K562 treated with DMSO at 1 percent for 48 hours (cell line): Measurements from ENCODE around the gene SCIN. TPM values are rescaled to one million over a fixed set of nuclear protein-coding genes. Genes with fewer than 3 reads are reported as not detected.

Experiments
- total RNA-seq: library from RNA; unstranded; fragments of 300-600 nt; gene quantifications from 2 replicates; pipeline ENCODE4 v1.2.3, GENCODE V29; 2022; ENCODE audit warnings: low replicate concordance; ENCODE audit errors: extremely low read depth

The SCIN gene
- total RNA-seq = not detected in 2 replicates

DNA sequence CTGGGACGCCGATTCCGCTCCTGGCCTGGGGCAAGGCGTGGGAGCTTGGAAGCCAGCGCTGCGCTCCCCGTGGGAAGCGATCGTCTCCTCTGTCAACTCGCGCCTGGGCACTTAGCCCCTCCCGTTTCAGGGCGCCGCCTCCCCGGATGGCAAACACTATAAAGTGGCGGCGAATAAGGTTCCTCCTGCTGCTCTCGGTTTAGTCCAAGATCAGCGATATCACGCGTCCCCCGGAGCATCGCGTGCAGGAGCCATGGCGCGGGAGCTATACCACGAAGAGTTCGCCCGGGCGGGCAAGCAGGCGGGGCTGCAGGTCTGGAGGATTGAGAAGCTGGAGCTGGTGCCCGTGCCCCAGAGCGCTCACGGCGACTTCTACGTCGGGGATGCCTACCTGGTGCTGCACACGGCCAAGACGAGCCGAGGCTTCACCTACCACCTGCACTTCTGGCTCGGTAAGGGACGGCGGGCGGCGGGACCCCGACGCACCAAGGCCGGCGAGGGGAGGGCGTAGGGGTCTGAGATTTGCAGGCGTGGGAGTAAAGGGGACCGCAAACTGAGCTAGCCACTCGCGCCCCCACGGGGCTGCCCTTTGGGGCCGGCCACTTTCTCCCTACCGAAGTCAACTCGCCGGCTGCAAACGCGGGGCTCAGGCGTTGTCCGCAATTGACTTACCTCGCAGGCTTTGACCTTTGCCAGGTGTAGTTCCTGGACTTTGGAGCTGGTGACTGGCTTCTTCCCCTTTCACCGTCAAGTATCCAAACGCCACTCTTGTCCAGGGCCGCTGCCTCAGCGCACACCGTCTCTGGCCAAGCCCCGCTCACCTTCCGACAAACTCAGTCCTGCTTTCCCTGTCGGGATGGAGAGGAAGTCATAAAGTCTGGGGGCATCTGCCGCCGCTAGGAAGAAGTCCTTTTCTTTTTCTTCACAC lies at the start of gene SCIN:
SCIN (plus strand) TSS at position 187 of the 928 bp plus-strand sequence; CDS start at position 254, 67 bp downstream.

DNA sequence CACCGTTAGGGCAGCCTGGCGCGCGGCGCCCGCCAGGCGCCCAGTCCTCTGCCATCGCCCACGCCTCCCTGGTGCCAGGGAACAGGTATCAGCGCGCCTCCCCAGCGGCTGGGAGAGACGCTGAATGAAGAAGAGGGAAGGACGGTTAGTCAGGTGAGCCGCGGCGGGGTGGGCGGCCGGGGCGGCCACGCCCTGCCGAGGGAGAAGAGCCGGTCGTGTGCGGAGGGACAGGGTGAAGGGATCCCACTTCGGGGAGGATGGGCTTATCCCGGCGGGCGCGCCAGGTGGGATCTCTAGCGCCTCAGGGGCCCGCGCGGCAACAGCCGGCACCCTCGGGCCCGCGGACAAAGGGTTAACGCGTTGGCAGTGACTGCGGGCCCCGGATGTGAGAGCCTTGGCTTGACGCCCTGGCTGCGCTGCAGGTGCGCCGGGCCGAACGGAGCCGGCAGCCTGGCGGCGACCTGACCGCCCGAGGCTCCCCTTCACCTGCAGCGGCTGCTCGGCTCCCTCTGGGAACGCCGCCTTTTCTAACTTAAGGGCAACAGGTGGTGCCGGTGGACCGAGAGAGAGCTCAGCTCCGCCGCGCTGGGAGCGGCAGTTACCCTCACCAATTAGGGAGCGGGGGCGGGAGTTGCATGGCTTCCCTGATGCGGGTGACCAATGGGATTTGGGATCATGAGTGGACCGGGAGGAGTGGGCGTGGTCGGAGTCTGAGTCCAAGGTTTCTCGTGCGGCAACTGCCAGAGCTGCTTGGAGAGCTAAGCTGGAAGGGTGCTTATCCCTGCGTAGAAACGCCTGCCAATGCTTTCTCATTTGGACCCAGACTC lies 116.6 kb downstream of the SCIN start, which contains the start of gene ARL4A:
ARL4A (plus strand) TSS at position 743 of the 827 bp plus-strand sequence. CDS start 622 bp downstream, outside the sequence.

Other genes with a start within 250 kb of the SCIN start
- not detected in 2 replicates for gene VWDE, start 166.9 kb upstream of the SCIN start, total RNA-seq
- not detected in 2 replicates for gene ARL4A, start 116.9 kb downstream of the SCIN start, total RNA-seq